ENCODE measurements around the gene CNGA1.
"Not testable (repeated sequence)": the region's sequence is repeated elsewhere in the genome, so short reads cannot be mapped to it uniquely, and the experiment has no call there.

The CNGA1 gene

DNA sequence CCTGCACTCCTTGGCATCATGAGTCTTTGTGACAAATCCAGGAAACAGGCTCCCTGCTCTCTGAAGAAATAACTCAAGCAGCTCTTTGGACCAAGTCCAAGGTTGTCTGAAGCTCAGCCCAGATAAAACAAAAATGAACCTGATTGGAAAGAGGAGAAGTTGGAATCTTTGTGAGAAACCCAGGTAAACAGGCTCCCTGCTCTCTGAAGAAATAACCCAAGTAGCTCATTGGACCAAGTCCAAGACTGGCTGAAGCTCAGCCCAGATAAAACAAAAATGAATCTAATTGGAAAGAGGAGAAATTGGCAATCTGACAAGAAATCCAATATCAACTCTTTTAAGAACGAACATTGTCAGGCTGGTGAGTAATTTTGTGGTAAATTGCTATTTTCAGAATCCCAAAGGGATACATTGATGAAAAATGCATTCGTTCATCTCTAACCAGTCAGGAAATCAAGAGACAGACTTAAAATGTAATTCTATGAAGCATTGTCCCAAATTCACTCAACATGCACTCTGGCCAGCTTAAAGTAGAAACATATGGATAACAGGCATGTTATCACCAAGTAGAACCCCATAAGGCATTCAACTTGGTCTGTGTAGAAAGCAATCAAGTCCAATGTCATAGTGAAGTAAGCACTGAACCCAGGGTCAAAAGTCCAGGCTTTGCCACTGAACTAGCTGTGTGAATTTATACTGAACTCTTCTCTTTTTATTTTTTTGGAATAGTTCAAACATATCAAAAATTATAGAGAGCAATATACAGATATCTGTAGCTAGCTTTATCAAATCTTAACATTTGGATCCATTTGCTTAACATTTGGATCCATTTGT lies 85.3 kb downstream of the CNGA1 start:
- Histone ChIP-seq H3K4me2 (ENCODE audit: low read depth, low read length, poor library complexity, severe bottlenecking) (no peak overlapping the region), H3K36me3 (ENCODE audit: low read length) (no peaks in the 10 kb centered on the region), H3K9me3 (ENCODE audit: insufficient read depth, low read length) (no peaks in the 10 kb centered on the region), H3K9ac (ENCODE audit: low read length) (no peak overlapping the region), H3K79me2 (ENCODE audit: insufficient read depth, low read length) (no peaks in the 10 kb centered on the region), H3K27me3 (ENCODE audit: low read length) (no peaks in the 10 kb centered on the region), H3F3A (ENCODE audit: insufficient read depth) (no peaks in the 10 kb centered on the region), H3K27ac (ENCODE audit: low read depth, low read length) (no peak overlapping the region), H2AFZ (ENCODE audit: low read depth, low read length, severe bottlenecking) (no peak overlapping the region), H3K4me3 (ENCODE audit: insufficient read depth, low read length, poor library complexity, severe bottlenecking) (no peak overlapping the region), H3K9me2 (replicated peaks; ENCODE audit: insufficient read depth, low read length) (no peaks in the 10 kb centered on the region), H4K20me1 (ENCODE audit: low read depth, low read length) (no peaks in the 10 kb centered on the region)
- no peak for TF ChIP-seq EZH2phosphoT487 (conservative IDR thresholded peaks at IDR 0.05; ENCODE audit: low read length)
- TF ChIP-seq, protein P1, sequence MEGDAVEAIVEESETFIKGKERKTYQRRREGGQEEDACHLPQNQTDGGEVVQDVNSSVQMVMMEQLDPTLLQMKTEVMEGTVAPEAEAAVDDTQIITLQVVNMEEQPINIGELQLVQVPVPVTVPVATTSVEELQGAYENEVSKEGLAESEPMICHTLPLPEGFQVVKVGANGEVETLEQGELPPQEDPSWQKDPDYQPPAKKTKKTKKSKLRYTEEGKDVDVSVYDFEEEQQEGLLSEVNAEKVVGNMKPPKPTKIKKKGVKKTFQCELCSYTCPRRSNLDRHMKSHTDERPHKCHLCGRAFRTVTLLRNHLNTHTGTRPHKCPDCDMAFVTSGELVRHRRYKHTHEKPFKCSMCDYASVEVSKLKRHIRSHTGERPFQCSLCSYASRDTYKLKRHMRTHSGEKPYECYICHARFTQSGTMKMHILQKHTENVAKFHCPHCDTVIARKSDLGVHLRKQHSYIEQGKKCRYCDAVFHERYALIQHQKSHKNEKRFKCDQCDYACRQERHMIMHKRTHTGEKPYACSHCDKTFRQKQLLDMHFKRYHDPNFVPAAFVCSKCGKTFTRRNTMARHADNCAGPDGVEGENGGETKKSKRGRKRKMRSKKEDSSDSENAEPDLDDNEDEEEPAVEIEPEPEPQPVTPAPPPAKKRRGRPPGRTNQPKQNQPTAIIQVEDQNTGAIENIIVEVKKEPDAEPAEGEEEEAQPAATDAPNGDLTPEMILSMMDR (IDR thresholded peaks at IDR 0.05; ENCODE audit: insufficient read depth, low read length, poor library complexity, severe bottlenecking), result no peak

DNA sequence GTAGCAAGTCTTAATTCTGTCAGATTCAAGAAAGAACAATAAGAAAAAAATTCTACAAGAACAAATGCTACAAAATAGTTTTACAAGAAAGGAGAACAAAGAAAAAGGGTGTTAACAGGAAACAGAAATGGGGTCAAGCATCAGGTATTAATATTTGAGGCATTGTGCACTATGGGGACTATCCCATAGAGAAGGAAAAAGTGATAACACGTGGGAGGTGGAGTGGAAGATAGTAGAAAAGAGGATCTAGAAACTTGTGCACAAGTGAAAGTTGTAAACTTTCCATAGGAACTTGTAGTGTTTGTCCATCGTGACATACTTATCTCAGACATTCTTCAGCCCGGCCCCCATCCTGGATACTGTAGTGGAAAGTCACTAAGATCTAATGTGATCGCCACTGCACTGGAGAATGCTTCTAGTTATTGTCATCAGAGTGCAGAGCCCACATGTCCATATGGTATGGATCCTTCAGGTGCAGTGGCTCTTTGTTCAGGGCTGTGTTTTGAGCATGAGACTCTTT lies 86.7 kb downstream of the CNGA1 start:
- no peaks in the 10 kb centered on the region for H4K20me1 ChIP-seq (ENCODE audit: low read depth, low read length)
- H3F3A ChIP-seq (ENCODE audit: insufficient read depth), result no peaks in the 10 kb centered on the region
- H2AFZ ChIP-seq (ENCODE audit: low read depth, low read length, severe bottlenecking), result no peak overlapping the region
- no peaks in the 10 kb centered on the region for H3K9me2 ChIP-seq (replicated peaks; ENCODE audit: insufficient read depth, low read length)
- no peak overlapping the region for H3K4me3 ChIP-seq (ENCODE audit: insufficient read depth, low read length, poor library complexity, severe bottlenecking)
- H3K4me2 ChIP-seq (ENCODE audit: low read depth, low read length, poor library complexity, severe bottlenecking), result no peak overlapping the region
- TF ChIP-seq, protein P1 (IDR thresholded peaks at IDR 0.05; ENCODE audit: insufficient read depth, low read length, poor library complexity, severe bottlenecking), result no peak
- TF ChIP-seq EZH2phosphoT487 (conservative IDR thresholded peaks at IDR 0.05; ENCODE audit: low read length), result no peak
- no peaks in the 10 kb centered on the region for H3K9me3 ChIP-seq (ENCODE audit: insufficient read depth, low read length)
- H3K79me2 ChIP-seq (ENCODE audit: insufficient read depth, low read length), result no peaks in the 10 kb centered on the region
- no peak overlapping the region for H3K9ac ChIP-seq (ENCODE audit: low read length)
- H3K27me3 ChIP-seq (ENCODE audit: low read length), result no peaks in the 10 kb centered on the region
- no peaks in the 10 kb centered on the region for H3K36me3 ChIP-seq (ENCODE audit: low read length)
- no peak overlapping the region for H3K27ac ChIP-seq (ENCODE audit: low read depth, low read length)

DNA sequence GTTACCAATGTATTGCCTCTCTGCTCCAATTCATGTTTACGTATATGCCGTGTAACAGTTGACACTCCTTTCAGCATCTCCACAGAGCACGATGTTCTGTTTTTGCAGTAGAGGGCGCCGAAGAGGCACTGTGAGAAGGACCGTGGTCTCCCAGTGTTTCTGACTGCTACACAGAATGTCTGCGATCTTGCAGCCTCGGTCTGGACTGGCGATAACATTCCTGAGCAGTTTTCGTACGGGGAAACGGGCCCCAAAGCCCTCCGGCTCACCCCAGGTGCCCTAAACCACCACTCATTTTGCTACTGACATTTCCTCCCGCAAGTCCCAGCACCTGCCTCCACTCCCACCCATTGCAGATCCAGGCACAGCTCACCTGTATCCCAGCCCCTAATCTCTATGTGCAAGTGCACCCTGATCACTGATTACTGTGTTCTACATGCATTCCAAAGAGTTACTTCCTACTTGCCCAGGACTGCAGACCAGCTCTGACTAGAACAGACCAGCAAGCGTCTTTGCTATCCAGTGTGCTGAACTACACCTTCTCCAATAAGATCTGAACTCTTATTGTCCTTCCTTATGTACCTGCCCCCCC lies 89.7 kb downstream of the CNGA1 start:
- H4K20me1 ChIP-seq (ENCODE audit: low read depth, low read length), result no peaks in the 10 kb centered on the region
- H3K9me2 ChIP-seq (replicated peaks; ENCODE audit: insufficient read depth, low read length), result no peaks in the 10 kb centered on the region
- H3K4me3 ChIP-seq (ENCODE audit: insufficient read depth, low read length, poor library complexity, severe bottlenecking), result no peak overlapping the region
- H3K4me2 ChIP-seq (ENCODE audit: low read depth, low read length, poor library complexity, severe bottlenecking), result peak overlapping the region; percentile 30
- peak overlapping the region; percentile 57 for H2AFZ ChIP-seq (ENCODE audit: low read depth, low read length, severe bottlenecking)
- TF ChIP-seq EZH2phosphoT487 (conservative IDR thresholded peaks at IDR 0.05; ENCODE audit: low read length), result no peak
- TF ChIP-seq, protein P1 (IDR thresholded peaks at IDR 0.05; ENCODE audit: insufficient read depth, low read length, poor library complexity, severe bottlenecking), result peak; percentile 48
- H3K36me3 ChIP-seq (ENCODE audit: low read length), result no peaks in the 10 kb centered on the region
- no peak overlapping the region for H3K9ac ChIP-seq (ENCODE audit: low read length)
- no peak overlapping the region for H3K27ac ChIP-seq (ENCODE audit: low read depth, low read length)
- H3K9me3 ChIP-seq (ENCODE audit: insufficient read depth, low read length), result no peaks in the 10 kb centered on the region
- H3K79me2 ChIP-seq (ENCODE audit: insufficient read depth, low read length), result no peaks in the 10 kb centered on the region
- H3K27me3 ChIP-seq (ENCODE audit: low read length), result no peaks in the 10 kb centered on the region
- peaks cover 12% of the 10 kb centered on the region for H3F3A ChIP-seq (ENCODE audit: insufficient read depth)

DNA sequence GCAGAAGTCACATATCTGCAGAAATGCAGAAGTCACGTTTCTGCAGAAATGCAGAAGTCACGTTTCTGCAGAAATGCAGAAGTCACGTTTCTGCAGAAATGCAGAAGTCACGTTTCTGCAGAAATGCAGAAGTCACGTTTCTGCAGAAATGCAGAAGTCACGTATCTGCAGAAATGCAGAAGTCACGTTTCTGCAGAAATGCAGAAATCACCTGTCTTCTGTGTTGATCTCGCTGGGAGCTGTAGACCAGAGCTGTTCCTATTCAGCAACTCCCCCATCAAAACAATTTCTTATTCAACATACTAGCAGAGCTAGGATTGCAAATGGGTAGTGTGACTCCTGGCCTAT lies 93.2 kb downstream of the CNGA1 start:
- Histone ChIP-seq H3K27ac (ENCODE audit: low read depth, low read length) (peak overlapping the region; percentile 77), H3F3A (ENCODE audit: insufficient read depth) (peaks cover 12% of the 10 kb centered on the region), H3K4me2 (ENCODE audit: low read depth, low read length, poor library complexity, severe bottlenecking) (peak overlapping the region; percentile 36), H3K4me3 (ENCODE audit: insufficient read depth, low read length, poor library complexity, severe bottlenecking) (peak overlapping the region; percentile 13)
- H3K9me3 ChIP-seq (ENCODE audit: insufficient read depth, low read length); H2AFZ ChIP-seq (ENCODE audit: low read depth, low read length, severe bottlenecking); H3K36me3 ChIP-seq (ENCODE audit: low read length); H3K27me3 ChIP-seq (ENCODE audit: low read length); H3K9ac ChIP-seq (ENCODE audit: low read length); H3K79me2 ChIP-seq (ENCODE audit: insufficient read depth, low read length); H4K20me1 ChIP-seq (ENCODE audit: low read depth, low read length); H3K9me2 ChIP-seq (replicated peaks; ENCODE audit: insufficient read depth, low read length): not testable (repeated sequence)

DNA sequence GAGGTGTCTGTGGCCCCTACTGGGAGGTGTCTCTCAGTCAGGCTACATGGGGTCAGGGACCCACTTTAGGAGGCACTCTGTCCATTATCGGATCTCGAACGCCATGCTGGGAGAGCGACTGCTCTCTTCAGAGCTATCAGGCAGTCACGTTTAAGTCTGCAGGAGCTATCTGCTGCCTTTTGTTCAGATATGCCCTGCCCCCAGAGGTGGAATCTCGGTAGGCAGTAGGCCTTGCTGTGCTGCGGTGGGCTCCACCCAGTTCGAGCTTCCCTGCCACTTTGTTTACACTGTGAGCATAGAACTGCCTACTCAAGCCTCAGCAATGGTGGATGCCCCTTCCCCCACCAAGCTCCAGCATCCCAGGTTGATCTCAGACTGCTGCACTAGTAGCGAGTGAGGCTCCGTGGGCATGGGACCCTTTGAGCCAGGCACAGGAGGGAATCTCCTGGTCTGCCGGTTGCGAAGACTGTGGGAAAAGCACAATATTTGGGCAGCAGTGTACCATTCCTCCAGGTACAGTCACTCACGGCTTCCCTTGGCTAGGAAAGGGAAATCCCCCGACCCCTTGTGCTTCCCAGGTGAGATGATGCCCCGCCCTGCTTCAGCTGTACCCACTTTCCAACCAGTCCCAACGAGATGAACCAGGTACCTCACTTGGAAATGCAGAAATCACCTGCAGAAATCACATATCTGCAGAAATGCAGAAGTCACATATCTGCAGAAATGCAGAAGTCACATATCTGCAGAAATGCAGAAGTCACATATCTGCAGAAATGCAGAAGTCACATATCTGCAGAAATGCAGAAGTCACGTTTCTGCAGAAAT lies 93.8 kb downstream of the CNGA1 start:
- not testable (repeated sequence) for H3K9me2 ChIP-seq (replicated peaks; ENCODE audit: insufficient read depth, low read length); H3K9ac ChIP-seq (ENCODE audit: low read length); H4K20me1 ChIP-seq (ENCODE audit: low read depth, low read length); H3K36me3 ChIP-seq (ENCODE audit: low read length); H3K4me3 ChIP-seq (ENCODE audit: insufficient read depth, low read length, poor library complexity, severe bottlenecking); H2AFZ ChIP-seq (ENCODE audit: low read depth, low read length, severe bottlenecking); H3K27me3 ChIP-seq (ENCODE audit: low read length); H3K9me3 ChIP-seq (ENCODE audit: insufficient read depth, low read length); H3K79me2 ChIP-seq (ENCODE audit: insufficient read depth, low read length); H3K4me2 ChIP-seq (ENCODE audit: low read depth, low read length, poor library complexity, severe bottlenecking)
- Histone ChIP-seq H3K27ac (ENCODE audit: low read depth, low read length) (peak overlapping the region; percentile 36; the same call in 1 of the 2 replicates), H3F3A (ENCODE audit: insufficient read depth) (peaks cover 12% of the 10 kb centered on the region)
